ENCODE data around the gene CCDC86. TPM values are rescaled to one million over a fixed set of nuclear protein-coding genes. Genes with fewer than 3 reads are reported as not detected.

Gene CCDC86
- polyA plus RNA-seq, 2 of the 4 experiments (the other 2 are of a cell fraction): 42.8 to 71.1 TPM

DNA sequence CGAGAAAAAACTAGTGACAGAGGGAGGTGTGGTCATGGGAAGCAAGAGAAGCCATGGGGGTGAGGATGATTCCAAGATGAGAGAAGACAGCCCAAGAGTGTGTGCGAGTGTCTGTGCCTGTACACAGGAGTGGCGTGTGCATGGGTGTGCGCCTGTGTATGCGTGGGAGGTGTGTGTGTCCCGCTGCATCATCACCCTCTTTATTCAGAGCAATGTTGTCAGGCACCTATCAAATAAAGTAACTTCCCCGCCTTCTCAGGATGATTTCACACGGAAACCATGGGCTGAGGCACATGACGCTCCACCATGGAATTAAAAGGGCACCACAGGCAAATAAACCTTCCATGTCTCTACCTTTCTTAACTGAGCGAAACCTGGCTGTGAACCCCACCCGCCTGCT, 32.2 kb upstream of the CCDC86 start (continued):
- TF ChIP-seq, protein P1, sequence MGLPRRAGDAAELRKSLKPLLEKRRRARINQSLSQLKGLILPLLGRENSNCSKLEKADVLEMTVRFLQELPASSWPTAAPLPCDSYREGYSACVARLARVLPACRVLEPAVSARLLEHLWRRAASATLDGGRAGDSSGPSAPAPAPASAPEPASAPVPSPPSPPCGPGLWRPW (IDR thresholded peaks at IDR 0.05): no peak
- TF ChIP-seq, protein P2, sequence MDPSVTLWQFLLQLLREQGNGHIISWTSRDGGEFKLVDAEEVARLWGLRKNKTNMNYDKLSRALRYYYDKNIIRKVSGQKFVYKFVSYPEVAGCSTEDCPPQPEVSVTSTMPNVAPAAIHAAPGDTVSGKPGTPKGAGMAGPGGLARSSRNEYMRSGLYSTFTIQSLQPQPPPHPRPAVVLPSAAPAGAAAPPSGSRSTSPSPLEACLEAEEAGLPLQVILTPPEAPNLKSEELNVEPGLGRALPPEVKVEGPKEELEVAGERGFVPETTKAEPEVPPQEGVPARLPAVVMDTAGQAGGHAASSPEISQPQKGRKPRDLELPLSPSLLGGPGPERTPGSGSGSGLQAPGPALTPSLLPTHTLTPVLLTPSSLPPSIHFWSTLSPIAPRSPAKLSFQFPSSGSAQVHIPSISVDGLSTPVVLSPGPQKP (IDR thresholded peaks at IDR 0.05; ENCODE audit: low read depth, low read length): no peak
- TF ChIP-seq, protein P3, sequence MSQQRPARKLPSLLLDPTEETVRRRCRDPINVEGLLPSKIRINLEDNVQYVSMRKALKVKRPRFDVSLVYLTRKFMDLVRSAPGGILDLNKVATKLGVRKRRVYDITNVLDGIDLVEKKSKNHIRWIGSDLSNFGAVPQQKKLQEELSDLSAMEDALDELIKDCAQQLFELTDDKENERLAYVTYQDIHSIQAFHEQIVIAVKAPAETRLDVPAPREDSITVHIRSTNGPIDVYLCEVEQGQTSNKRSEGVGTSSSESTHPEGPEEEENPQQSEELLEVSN (IDR thresholded peaks at IDR 0.05; ENCODE audit: borderline replicate concordance, low read depth): no peak
- no peak for TF ChIP-seq ESRRA (IDR thresholded peaks at IDR 0.05; ENCODE audit: borderline replicate concordance, low read length)
- no peak for TF ChIP-seq RNF2 (IDR thresholded peaks at IDR 0.05; ENCODE audit: borderline replicate concordance, low read depth)
- TF ChIP-seq SREBF2 (IDR thresholded peaks at IDR 0.05): no peak
- TF ChIP-seq HEYL (CRISPR knock-in tag; IDR thresholded peaks at IDR 0.05): no peak

DNA sequence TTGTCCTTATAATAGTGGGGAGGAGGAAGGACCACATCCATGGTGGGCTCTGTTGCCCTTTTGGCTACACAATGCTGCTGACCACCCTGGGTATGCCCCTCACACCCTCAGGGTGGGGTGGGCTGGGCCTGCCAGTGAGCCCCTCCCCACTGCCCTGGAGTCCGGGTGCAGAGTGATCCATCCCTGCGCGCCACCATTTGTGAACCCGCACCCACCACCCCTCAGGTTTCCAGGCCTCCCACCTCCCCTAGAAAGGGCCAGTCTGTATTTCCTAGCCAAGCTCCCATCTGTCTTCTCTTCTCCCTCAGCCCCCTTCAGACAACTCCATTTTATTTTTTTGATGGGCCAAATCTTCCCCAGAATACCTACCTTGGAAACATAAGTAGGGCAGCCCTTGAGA, 31.8 kb upstream of the CCDC86 start:
- ChIA-PET CTCF (interaction anchor here (1.4 kb wide), 1 partner anchor 22 kb away, joined by 3 read pairs; no protein-coding TSS in a partner anchor), POLR2A (no interaction called here)
- DNase-seq (ENCODE audit: low read depth in 1 of 2, low spot score in 1 of 2): no peak
- Histone ChIP-seq H3K27ac (no peak overlapping the region), H3K9me3 (no peaks in the 10 kb centered on the region), H3K4me3 (no peak overlapping the region), H3K4me1 (no peaks in the 10 kb centered on the region), H3K4me2 (no peak overlapping the region)
- 79% methylated on average over 4 of the region's 4 CpGs for WGBS (ENCODE audit: missing lambda C conversion rate)
- no peak for ATAC-seq
- no peak for FAIRE-seq
- no peak for TF ChIP-seq SMC3 (IDR thresholded peaks at IDR 0.05)
- TF ChIP-seq HOXA7 (CRISPR knock-in tag; IDR thresholded peaks at IDR 0.05): no peak
- TF ChIP-seq HOXB13 (CRISPR knock-in tag; IDR thresholded peaks at IDR 0.05; ENCODE audit: low read depth): no peak
- no peak for TF ChIP-seq GATA3 (IDR thresholded peaks at IDR 0.05; ENCODE audit: borderline replicate concordance)

DNA sequence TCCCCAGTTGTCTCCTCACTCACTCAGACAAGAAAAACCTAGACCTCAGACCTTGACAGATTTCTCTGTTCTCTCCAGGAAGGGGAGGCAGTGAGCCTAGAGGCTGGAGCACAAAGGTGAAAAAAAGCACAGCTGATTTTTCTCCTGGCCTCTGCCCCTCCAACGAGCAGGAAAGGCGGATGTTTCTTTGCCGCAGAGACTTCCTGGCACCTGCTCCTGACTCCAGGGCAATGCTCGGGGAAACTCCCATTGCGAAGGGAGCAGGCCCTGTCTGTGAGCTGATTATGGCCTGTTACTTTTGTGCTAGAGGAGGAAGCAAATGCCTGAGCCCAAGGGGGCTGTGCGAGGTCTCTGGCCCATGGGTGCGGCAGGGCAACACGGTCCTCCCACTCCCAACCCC, 31.3 kb upstream of the CCDC86 start:
- WGBS (ENCODE audit: missing lambda C conversion rate): 59% methylated on average over 8 of the region's 8 CpGs
- Histone ChIP-seq H3K4me3 (no peak overlapping the region), H3K4me2 (no peak overlapping the region), H3K27ac (no peak overlapping the region), H3K4me1 (no peaks in the 10 kb centered on the region), H3K9me3 (no peaks in the 10 kb centered on the region)
- no peak for TF ChIP-seq ZNF302 (CRISPR knock-in tag; IDR thresholded peaks at IDR 0.05)
- TF ChIP-seq HEYL (CRISPR knock-in tag; IDR thresholded peaks at IDR 0.05): no peak
- TF ChIP-seq, protein P4, sequence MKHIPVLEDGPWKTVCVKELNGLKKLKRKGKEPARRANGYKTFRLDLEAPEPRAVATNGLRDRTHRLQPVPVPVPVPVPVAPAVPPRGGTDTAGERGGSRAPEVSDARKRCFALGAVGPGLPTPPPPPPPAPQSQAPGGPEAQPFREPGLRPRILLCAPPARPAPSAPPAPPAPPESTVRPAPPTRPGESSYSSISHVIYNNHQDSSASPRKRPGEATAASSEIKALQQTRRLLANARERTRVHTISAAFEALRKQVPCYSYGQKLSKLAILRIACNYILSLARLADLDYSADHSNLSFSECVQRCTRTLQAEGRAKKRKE (CRISPR knock-in tag; IDR thresholded peaks at IDR 0.05; ENCODE audit: low read depth): no peak
- no peak for TF ChIP-seq CHD2 (IDR thresholded peaks at IDR 0.05; ENCODE audit: low read length, partially characterized antibody)
- CTCF ChIA-PET: interaction anchor here (1.0 to 1.4 kb wide), 2 partner anchors 21 to 35 kb away, joined by 3 read pairs; no protein-coding TSS in a partner anchor
- no peak for FAIRE-seq
- ATAC-seq: no peak
- POLR2A ChIA-PET: no interaction called here
- no peak for DNase-seq (ENCODE audit: low read depth in 1 of 2, low spot score in 1 of 2)

DNA sequence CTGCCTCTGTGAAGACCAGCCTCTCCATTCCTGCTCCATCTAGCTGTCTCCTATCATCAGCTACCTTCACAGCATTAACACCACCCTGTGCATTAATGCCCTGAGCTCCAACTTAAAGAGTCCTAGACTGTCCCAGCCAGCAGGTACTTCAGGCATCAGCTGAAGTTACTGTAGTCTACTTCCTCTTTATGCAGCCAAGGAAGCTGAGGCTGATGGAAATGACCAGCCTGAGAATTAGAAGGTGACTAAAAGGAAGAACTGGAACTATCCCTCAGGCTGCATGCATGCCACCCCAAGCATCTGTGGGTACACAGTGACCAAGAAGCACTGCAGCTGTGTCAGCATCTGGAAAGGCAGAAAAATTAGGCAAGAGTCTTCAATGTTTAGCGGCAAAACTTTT, 28.6 kb upstream of the CCDC86 start:
- Histone ChIP-seq H3K4me3 (no peak overlapping the region), H3K27ac (no peak overlapping the region), H3K4me1 (no peaks in the 10 kb centered on the region), H3K4me2 (no peak overlapping the region), H3K9me3 (peaks cover 15% of the 10 kb centered on the region)
- DNase-seq (ENCODE audit: low read depth in 1 of 2, low spot score in 1 of 2) (no peak), FAIRE-seq (no peak), ATAC-seq (no peak)
- CTCF ChIA-PET: interaction anchor here (0.8 to 1.3 kb wide), 3 partner anchors 18 to 37 kb away, joined by 3 to 7 read pairs (median 4); no protein-coding TSS in a partner anchor
- WGBS (ENCODE audit: missing lambda C conversion rate): 73% methylated on average over 1 of the region's 1 CpG
- TF ChIP-seq POLR2A (IDR thresholded peaks at IDR 0.05; ENCODE audit: low read length): no peak
- no peak for TF ChIP-seq CEBPB (IDR thresholded peaks at IDR 0.05)
- no peak for TF ChIP-seq ZSCAN20 (CRISPR knock-in tag; IDR thresholded peaks at IDR 0.05)
- POLR2A ChIA-PET: no interaction called here
